ENCODE results near the gene MACROH2A2. TPM values are rescaled to one million over a fixed set of nuclear protein-coding genes. Genes with fewer than 3 reads are reported as not detected.
"Not testable (repeated sequence)": the region's sequence is repeated elsewhere in the genome, so short reads cannot be mapped to it uniquely, and the experiment has no call there.

The MACROH2A2 gene
- total RNA-seq, 2 donors from 2014 or later = 2.7 to 4.9 TPM

GRCh38 chr10:70096016-70096704, 43.5 kb downstream of the MACROH2A2 start:
- DNase-seq (no peak), ATAC-seq (no peak)
- Mint-ChIP-seq H3K27ac (peak overlapping the region; percentile 51), H3K4me1 (peaks cover 36% of the 10 kb centered on the region), H3K36me3 (ENCODE audit: low read depth) (peaks cover 14% of the 10 kb centered on the region), H3K27me3 (no peaks in the 10 kb centered on the region), H3K4me3 (no peak overlapping the region)
- no peaks in the 10 kb centered on the region for H3K9me3 ChIP-seq (ENCODE audit: control insufficient read depth, low read length, poor library complexity, severe bottlenecking)

GRCh38 chr10:70096705-70097420, 44.2 kb downstream of the MACROH2A2 start:
- Mint-ChIP-seq H3K27me3 (no peaks in the 10 kb centered on the region), H3K4me3 (no peak overlapping the region), H3K4me1 (peaks cover 34% of the 10 kb centered on the region), H3K27ac (peak overlapping the region; percentile 51), H3K36me3 (ENCODE audit: low read depth) (peaks cover 14% of the 10 kb centered on the region)
- ATAC-seq (no peak), DNase-seq (no peak)
- H3K9me3 ChIP-seq (ENCODE audit: control insufficient read depth, low read length, poor library complexity, severe bottlenecking) = no peaks in the 10 kb centered on the region

GRCh38 chr10:70097459-70097858, 44.8 kb downstream of the MACROH2A2 start:
- ATAC-seq (no peak), DNase-seq (no peak)
- Mint-ChIP-seq H3K4me3 (no peak overlapping the region), H3K4me1 (peaks cover 28% of the 10 kb centered on the region), H3K27ac (no peak overlapping the region), H3K27me3 (no peaks in the 10 kb centered on the region), H3K36me3 (ENCODE audit: low read depth) (peaks cover 14% of the 10 kb centered on the region)
- no peaks in the 10 kb centered on the region for H3K9me3 ChIP-seq (ENCODE audit: control insufficient read depth, low read length, poor library complexity, severe bottlenecking)

- H3K4me3 Mint-ChIP-seq = no peak overlapping the region
- H3K9me3 ChIP-seq (ENCODE audit: control insufficient read depth, low read length, poor library complexity, severe bottlenecking) = no peaks in the 10 kb centered on the region
- H3K36me3 Mint-ChIP-seq (ENCODE audit: low read depth) = peaks cover 14% of the 10 kb centered on the region
- no peaks in the 10 kb centered on the region for H3K27me3 Mint-ChIP-seq
- no peak for ATAC-seq
- peaks cover 23% of the 10 kb centered on the region for H3K4me1 Mint-ChIP-seq
- peak overlapping the region; percentile 16 for H3K27ac Mint-ChIP-seq
- no peak for DNase-seq
These were observed 45.6 kb downstream of the MACROH2A2 start for GRCh38 chr10:70098271-70098670.

GRCh38 chr10:70101068-70101562, 48.5 kb downstream of the MACROH2A2 start:
- H3K4me3 Mint-ChIP-seq; H3K27me3 Mint-ChIP-seq; ATAC-seq; H3K9me3 ChIP-seq (ENCODE audit: control insufficient read depth, low read length, poor library complexity, severe bottlenecking); DNase-seq: not testable (repeated sequence)
- Mint-ChIP-seq H3K4me1 (peaks cover 16% of the 10 kb centered on the region), H3K27ac (peak overlapping the region; percentile 4), H3K36me3 (ENCODE audit: low read depth) (peaks cover 14% of the 10 kb centered on the region)

DNA sequence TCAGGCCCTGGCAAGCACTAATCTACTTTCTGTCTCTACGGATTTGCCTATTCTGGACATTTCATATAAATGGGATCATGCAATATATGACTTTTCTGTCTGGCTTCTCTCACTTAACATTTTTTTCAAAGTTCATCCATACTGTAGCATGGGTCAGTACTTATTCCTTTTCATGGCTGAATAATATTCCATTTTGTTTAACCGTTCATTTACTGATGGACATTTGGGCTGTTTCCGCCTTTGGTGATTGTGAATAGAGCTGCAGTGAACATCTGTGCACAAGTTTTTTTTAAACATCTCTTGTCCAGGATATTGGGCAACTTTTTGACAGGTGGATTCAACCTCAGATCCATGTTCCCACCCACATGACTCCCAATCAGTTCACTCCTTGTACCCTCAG, 49.0 kb downstream of the MACROH2A2 start:
- no peak overlapping the region for H3K27ac Mint-ChIP-seq
- peaks cover 13% of the 10 kb centered on the region for H3K4me1 Mint-ChIP-seq
- no peak overlapping the region for H3K4me3 Mint-ChIP-seq
- H3K36me3 Mint-ChIP-seq (ENCODE audit: low read depth) = peaks cover 14% of the 10 kb centered on the region
- no peaks in the 10 kb centered on the region for H3K9me3 ChIP-seq (ENCODE audit: control insufficient read depth, low read length, poor library complexity, severe bottlenecking)
- H3K27me3 Mint-ChIP-seq = no peaks in the 10 kb centered on the region
- DNase-seq (no peak), ATAC-seq (no peak)

GRCh38 chr10:70106958-70107791, 54.5 kb downstream of the MACROH2A2 start:
- no peaks in the 10 kb centered on the region for H3K9me3 ChIP-seq (ENCODE audit: control insufficient read depth, low read length, poor library complexity, severe bottlenecking)
- Mint-ChIP-seq H3K27ac (peak overlapping the region; percentile 66), H3K4me1 (peaks cover 6% of the 10 kb centered on the region), H3K27me3 (no peaks in the 10 kb centered on the region), H3K36me3 (ENCODE audit: low read depth) (no peaks in the 10 kb centered on the region), H3K4me3 (no peak overlapping the region)
- ATAC-seq (peak; percentile 46), DNase-seq (no peak)

- H3K36me3 Mint-ChIP-seq (ENCODE audit: low read depth) = no peaks in the 10 kb centered on the region
- no peak overlapping the region for H3K4me3 Mint-ChIP-seq
These were observed 56.6 kb downstream of the MACROH2A2 start for GRCh38 chr10:70109064-70109729.

DNA sequence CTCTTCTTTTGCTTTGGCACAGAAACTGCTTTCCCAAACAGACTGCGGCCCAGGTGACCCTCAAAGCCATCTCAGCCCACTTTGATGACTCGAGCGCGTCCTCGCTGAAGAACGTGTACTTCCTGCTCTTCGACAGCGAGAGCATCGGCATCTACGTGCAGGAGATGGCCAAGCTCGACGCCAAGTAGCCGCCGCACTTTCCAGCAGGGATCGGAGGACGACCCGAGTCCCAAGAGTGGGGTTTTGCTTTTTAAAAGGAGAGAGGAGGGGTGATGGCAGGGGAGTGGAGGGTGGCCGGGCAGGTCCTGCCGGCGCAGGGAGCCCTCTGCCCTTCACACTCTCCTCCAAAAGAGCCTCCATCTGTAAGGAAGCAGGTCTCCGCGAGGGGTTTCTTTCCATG, 58.9 kb downstream of the MACROH2A2 start:
- no peaks in the 10 kb centered on the region for H3K27me3 Mint-ChIP-seq

More at GRCh38 chr10:70109064-70109729, 56.6 kb downstream of the MACROH2A2 start:
- H3K9me3 ChIP-seq (ENCODE audit: control insufficient read depth, low read length, poor library complexity, severe bottlenecking) = no peaks in the 10 kb centered on the region
- ATAC-seq = no peak
- Mint-ChIP-seq H3K4me1 (peaks cover 6% of the 10 kb centered on the region), H3K27me3 (no peaks in the 10 kb centered on the region), H3K27ac (no peak overlapping the region)
- no peak for DNase-seq

GRCh38 chr10:70112071-70112470, 59.4 kb downstream of the MACROH2A2 start:
- ATAC-seq = no peak
- Mint-ChIP-seq H3K4me3 (no peak overlapping the region), H3K27me3 (no peaks in the 10 kb centered on the region), H3K27ac (no peak overlapping the region), H3K4me1 (peaks cover 9% of the 10 kb centered on the region), H3K36me3 (ENCODE audit: low read depth) (no peaks in the 10 kb centered on the region)
- DNase-seq = no peak
- H3K9me3 ChIP-seq (ENCODE audit: control insufficient read depth, low read length, poor library complexity, severe bottlenecking) = no peaks in the 10 kb centered on the region

More for the DNA sequence above, 58.9 kb downstream of the MACROH2A2 start:
- ATAC-seq (no peak), DNase-seq (no peak)
- peak overlapping the region; percentile 60 for H3K27ac Mint-ChIP-seq
- H3K4me1 Mint-ChIP-seq = peaks cover 9% of the 10 kb centered on the region
- no peaks in the 10 kb centered on the region for H3K36me3 Mint-ChIP-seq (ENCODE audit: low read depth)
- H3K9me3 ChIP-seq (ENCODE audit: control insufficient read depth, low read length, poor library complexity, severe bottlenecking) = no peaks in the 10 kb centered on the region
- H3K4me3 Mint-ChIP-seq = no peak overlapping the region

DNA sequence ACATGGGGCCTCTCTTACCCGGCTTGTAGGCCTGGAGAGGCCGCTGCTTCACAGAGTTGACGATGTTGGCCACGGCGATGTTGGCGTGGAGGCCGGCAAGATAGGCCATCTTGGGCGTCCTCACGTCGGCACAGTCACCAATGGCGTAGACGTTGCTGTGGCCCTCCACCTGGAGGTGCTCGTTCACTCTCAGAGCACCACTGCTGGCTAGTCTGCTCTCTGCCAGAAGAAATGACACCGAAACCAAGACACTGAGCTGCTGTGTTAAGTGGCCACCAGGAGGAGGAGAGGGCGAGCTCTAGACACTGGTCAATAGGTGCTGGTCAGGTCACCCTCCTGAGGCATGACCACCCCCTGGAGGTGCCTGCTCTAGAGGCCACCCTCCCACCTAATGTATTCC, 62.3 kb downstream of the MACROH2A2 start:
- H3K4me3 Mint-ChIP-seq = peak overlapping the region; percentile 45
- no peak overlapping the region for H3K27ac Mint-ChIP-seq
- no peak for ATAC-seq
- DNase-seq = no peak
- no peaks in the 10 kb centered on the region for H3K36me3 Mint-ChIP-seq (ENCODE audit: low read depth)
- no peaks in the 10 kb centered on the region for H3K9me3 ChIP-seq (ENCODE audit: control insufficient read depth, low read length, poor library complexity, severe bottlenecking)
- peaks cover 7% of the 10 kb centered on the region for H3K4me1 Mint-ChIP-seq
- H3K27me3 Mint-ChIP-seq = no peaks in the 10 kb centered on the region

- peaks cover 7% of the 10 kb centered on the region for H3K4me1 Mint-ChIP-seq
- H3K4me3 Mint-ChIP-seq = no peak overlapping the region
- DNase-seq (peak in 2 of 3 donors; percentile 32 to 50), ATAC-seq (peak; percentile 77)
- H3K36me3 Mint-ChIP-seq (ENCODE audit: low read depth) = no peaks in the 10 kb centered on the region
- no peak overlapping the region for H3K27ac Mint-ChIP-seq
- H3K9me3 ChIP-seq (ENCODE audit: control insufficient read depth, low read length, poor library complexity, severe bottlenecking) = no peaks in the 10 kb centered on the region
- H3K27me3 Mint-ChIP-seq = no peaks in the 10 kb centered on the region
These were observed 63.5 kb downstream of the MACROH2A2 start for GRCh38 chr10:70115948-70116682.

Data from T-helper 17 cell (primary cell).